AG04449 (cell line): Measurements from ENCODE around the gene C7orf25.

Source experiments
- CTCF ChIA-PET: fragments of 350-600 bp; formaldehyde crosslinking; extraction: SDS; loops from one replicate; lab custom pipeline; 2021; ENCODE audit warnings: antibody characterized with exemption; lab: Yijun Ruan, JAX
- POLR2A ChIA-PET: fragments of 400-600, 350-600 bp; formaldehyde crosslinking; extraction: SDS; loops from one replicate; lab custom pipeline; 2020; ENCODE audit warnings: antibody characterized with exemption, inconsistent platforms; lab: Yijun Ruan, JAX
- DNase-seq: peaks from one replicate; pipeline ENCODE4 v3.0.0-alpha.2; 2010; ENCODE audit warnings: low read depth, low spot score
- H3K4me3 ChIP-seq: 2 replicates; pipeline ENCODE4 v1.5.1; 2011; ENCODE audit warnings: low read depth, mild to moderate bottlenecking, control low read depth, low read length
- TF ChIP-seq, protein P1 (sequence below): IDR thresholded peaks from one replicate; pipeline ENCODE4 v1.5.1; 2011; ENCODE audit warnings: mild to moderate bottlenecking, moderate library complexity, low read length, control low read depth, inconsistent platforms; ENCODE audit not compliant: insufficient read depth; ENCODE audit errors: missing control alignments

The C7orf25 gene

GRCh38 chr7:42869131-42870020 is 42.5 kb downstream of the C7orf25 start:
- TF ChIP-seq, protein P1, sequence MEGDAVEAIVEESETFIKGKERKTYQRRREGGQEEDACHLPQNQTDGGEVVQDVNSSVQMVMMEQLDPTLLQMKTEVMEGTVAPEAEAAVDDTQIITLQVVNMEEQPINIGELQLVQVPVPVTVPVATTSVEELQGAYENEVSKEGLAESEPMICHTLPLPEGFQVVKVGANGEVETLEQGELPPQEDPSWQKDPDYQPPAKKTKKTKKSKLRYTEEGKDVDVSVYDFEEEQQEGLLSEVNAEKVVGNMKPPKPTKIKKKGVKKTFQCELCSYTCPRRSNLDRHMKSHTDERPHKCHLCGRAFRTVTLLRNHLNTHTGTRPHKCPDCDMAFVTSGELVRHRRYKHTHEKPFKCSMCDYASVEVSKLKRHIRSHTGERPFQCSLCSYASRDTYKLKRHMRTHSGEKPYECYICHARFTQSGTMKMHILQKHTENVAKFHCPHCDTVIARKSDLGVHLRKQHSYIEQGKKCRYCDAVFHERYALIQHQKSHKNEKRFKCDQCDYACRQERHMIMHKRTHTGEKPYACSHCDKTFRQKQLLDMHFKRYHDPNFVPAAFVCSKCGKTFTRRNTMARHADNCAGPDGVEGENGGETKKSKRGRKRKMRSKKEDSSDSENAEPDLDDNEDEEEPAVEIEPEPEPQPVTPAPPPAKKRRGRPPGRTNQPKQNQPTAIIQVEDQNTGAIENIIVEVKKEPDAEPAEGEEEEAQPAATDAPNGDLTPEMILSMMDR, result no peak
- ChIA-PET CTCF (interaction anchor here (4.2 kb wide), 1 partner anchor 8 kb away, joined by 23 read pairs; no protein-coding TSS in a partner anchor), POLR2A (no interaction called here)
- no peak overlapping the region for H3K4me3 ChIP-seq
- DNase-seq, result no peak

GRCh38 chr7:42868480-42868879 is 43.4 kb downstream of the C7orf25 start:
- H3K4me3 ChIP-seq, result no peak overlapping the region
- DNase-seq, result no peak
- ChIA-PET CTCF (interaction anchor here (4.2 kb wide), 1 partner anchor 9 kb away, joined by 23 read pairs; no protein-coding TSS in a partner anchor), POLR2A (no interaction called here)
- TF ChIP-seq, protein P1, result no peak
